ENCODE data around the gene SLC35G2. TPM values are rescaled to one million over a fixed set of nuclear protein-coding genes. Genes with fewer than 3 reads are reported as not detected.
A peak's percentile ranks its signal among the peaks of the same experiment; 100 is the strongest.

The SLC35G2 gene
- total RNA-seq, 1 donor, result 0.21 TPM

- Histone ChIP-seq H3K9me3 (ENCODE audit: low read depth, low read length) (no peaks in the 10 kb centered on the region), H3K27me3 (ENCODE audit: insufficient read depth, low read length) (peaks cover 45% of the 10 kb centered on the region), H3K4me1 (ENCODE audit: insufficient read depth, low read length) (peaks cover 21% of the 10 kb centered on the region), H3K4me3 (ENCODE audit: low read length) (no peak overlapping the region)
These were observed 1.5 kb upstream of the SLC35G2 start for GRCh38 chr3:136817448-136817847.

GRCh38 chr3:136818191-136818768, 646 bp upstream of the SLC35G2 start:
- Histone ChIP-seq H3K4me1 (ENCODE audit: insufficient read depth, low read length) (peaks cover 21% of the 10 kb centered on the region), H3K4me3 (ENCODE audit: low read length) (no peak overlapping the region), H3K9me3 (ENCODE audit: low read depth, low read length) (no peaks in the 10 kb centered on the region), H3K27me3 (ENCODE audit: insufficient read depth, low read length) (peaks cover 45% of the 10 kb centered on the region)

- H3K4me3 ChIP-seq (ENCODE audit: low read length), result peak overlapping the region; percentile 37
- peaks cover 21% of the 10 kb centered on the region for H3K4me1 ChIP-seq (ENCODE audit: insufficient read depth, low read length)
- no peaks in the 10 kb centered on the region for H3K9me3 ChIP-seq (ENCODE audit: low read depth, low read length)
- peaks cover 45% of the 10 kb centered on the region for H3K27me3 ChIP-seq (ENCODE audit: insufficient read depth, low read length)
These were observed 435 bp downstream of the SLC35G2 start for GRCh38 chr3:136819392-136819730.

- Histone ChIP-seq H3K9me3 (ENCODE audit: low read depth, low read length) (no peaks in the 10 kb centered on the region), H3K27me3 (ENCODE audit: insufficient read depth, low read length) (peaks cover 45% of the 10 kb centered on the region), H3K4me1 (ENCODE audit: insufficient read depth, low read length) (peaks cover 21% of the 10 kb centered on the region), H3K4me3 (ENCODE audit: low read length) (peak overlapping the region; percentile 37)
These were observed 1.1 kb downstream of the SLC35G2 start for GRCh38 chr3:136819731-136820679.

- Histone ChIP-seq H3K4me1 (ENCODE audit: insufficient read depth, low read length) (peaks cover 4% of the 10 kb centered on the region), H3K4me3 (ENCODE audit: low read length) (no peak overlapping the region), H3K9me3 (ENCODE audit: low read depth, low read length) (no peaks in the 10 kb centered on the region), H3K27me3 (ENCODE audit: insufficient read depth, low read length) (peaks cover 6% of the 10 kb centered on the region)
These were observed 12.5 kb downstream of the SLC35G2 start for GRCh38 chr3:136831461-136831860.

- Histone ChIP-seq H3K27me3 (ENCODE audit: insufficient read depth, low read length) (no peaks in the 10 kb centered on the region), H3K4me1 (ENCODE audit: insufficient read depth, low read length) (peaks cover 17% of the 10 kb centered on the region), H3K4me3 (ENCODE audit: low read length) (no peak overlapping the region), H3K9me3 (ENCODE audit: low read depth, low read length) (no peaks in the 10 kb centered on the region)
These were observed 16.3 kb downstream of the SLC35G2 start for GRCh38 chr3:136835089-136835812.

- H3K9me3 ChIP-seq (ENCODE audit: low read depth, low read length), result no peaks in the 10 kb centered on the region
These were observed 17.0 kb downstream of the SLC35G2 start for GRCh38 chr3:136835813-136836510.

GRCh38 chr3:136836511-136837156, 17.7 kb downstream of the SLC35G2 start:
- Histone ChIP-seq H3K27me3 (ENCODE audit: insufficient read depth, low read length) (no peaks in the 10 kb centered on the region), H3K4me1 (ENCODE audit: insufficient read depth, low read length) (peaks cover 19% of the 10 kb centered on the region), H3K4me3 (ENCODE audit: low read length) (no peak overlapping the region), H3K9me3 (ENCODE audit: low read depth, low read length) (no peaks in the 10 kb centered on the region)

More at GRCh38 chr3:136835813-136836510, 17.0 kb downstream of the SLC35G2 start:
- Histone ChIP-seq H3K27me3 (ENCODE audit: insufficient read depth, low read length) (no peaks in the 10 kb centered on the region), H3K4me1 (ENCODE audit: insufficient read depth, low read length) (peaks cover 19% of the 10 kb centered on the region), H3K4me3 (ENCODE audit: low read length) (no peak overlapping the region)

- Histone ChIP-seq H3K4me3 (ENCODE audit: low read length) (no peak overlapping the region), H3K9me3 (ENCODE audit: low read depth, low read length) (no peaks in the 10 kb centered on the region), H3K4me1 (ENCODE audit: insufficient read depth, low read length) (peaks cover 19% of the 10 kb centered on the region), H3K27me3 (ENCODE audit: insufficient read depth, low read length) (no peaks in the 10 kb centered on the region)
These were observed 20.0 kb downstream of the SLC35G2 start for GRCh38 chr3:136838641-136839555.

GRCh38 chr3:136839556-136839931, 20.6 kb downstream of the SLC35G2 start:
- H3K9me3 ChIP-seq (ENCODE audit: low read depth, low read length), result no peaks in the 10 kb centered on the region
- H3K4me3 ChIP-seq (ENCODE audit: low read length), result no peak overlapping the region
- H3K4me1 ChIP-seq (ENCODE audit: insufficient read depth, low read length), result peaks cover 19% of the 10 kb centered on the region
- no peaks in the 10 kb centered on the region for H3K27me3 ChIP-seq (ENCODE audit: insufficient read depth, low read length)

GRCh38 chr3:136840252-136840651, 21.3 kb downstream of the SLC35G2 start:
- H3K4me1 ChIP-seq (ENCODE audit: insufficient read depth, low read length), result peaks cover 19% of the 10 kb centered on the region

GRCh38 chr3:136842294-136842693, 23.4 kb downstream of the SLC35G2 start:
- Histone ChIP-seq H3K27me3 (ENCODE audit: insufficient read depth, low read length) (no peaks in the 10 kb centered on the region), H3K4me3 (ENCODE audit: low read length) (no peak overlapping the region), H3K9me3 (ENCODE audit: low read depth, low read length) (no peaks in the 10 kb centered on the region), H3K4me1 (ENCODE audit: insufficient read depth, low read length) (peaks cover 15% of the 10 kb centered on the region)

More at GRCh38 chr3:136840252-136840651, 21.3 kb downstream of the SLC35G2 start:
- no peaks in the 10 kb centered on the region for H3K9me3 ChIP-seq (ENCODE audit: low read depth, low read length)
- no peaks in the 10 kb centered on the region for H3K27me3 ChIP-seq (ENCODE audit: insufficient read depth, low read length)
- no peak overlapping the region for H3K4me3 ChIP-seq (ENCODE audit: low read length)

GRCh38 chr3:136844724-136845123, 25.8 kb downstream of the SLC35G2 start:
- peaks cover 5% of the 10 kb centered on the region for H3K4me1 ChIP-seq (ENCODE audit: insufficient read depth, low read length)
- no peak overlapping the region for H3K4me3 ChIP-seq (ENCODE audit: low read length)
- no peaks in the 10 kb centered on the region for H3K27me3 ChIP-seq (ENCODE audit: insufficient read depth, low read length)
- H3K9me3 ChIP-seq (ENCODE audit: low read depth, low read length), result no peaks in the 10 kb centered on the region
